HepG2 (cell line): Measurements from ENCODE around the gene PIGV. TPM values are rescaled to one million over a fixed set of nuclear protein-coding genes. Genes with fewer than 3 reads are reported as not detected.

ENCODE experiments used
- ERF ChIP-seq: IDR thresholded peaks from 2 replicates; pipeline ENCODE4 v1.6.1; 2018; ENCODE audit warnings: missing biosample characterization, missing genetic modification reagents
- FOXJ3 ChIP-seq: sonication (generic); formaldehyde crosslinking; IDR thresholded peaks from 2 replicates; pipeline ENCODE4 v1.4.0; 2020; ENCODE audit warnings: missing genetic modification reagents, mild to moderate bottlenecking, borderline replicate concordance
- HBP1 ChIP-seq: IDR thresholded peaks from 2 replicates; pipeline ENCODE4 v1.6.1; 2016; ENCODE audit warnings: low read depth, control low read depth
- JUND ChIP-seq: sonication (generic); formaldehyde crosslinking; IDR thresholded peaks from 2 replicates; pipeline ENCODE4 v1.8.0; 2022; ENCODE audit warnings: mild to moderate bottlenecking, missing genetic modification reagents
- KMT2A ChIP-seq: sonication (generic); formaldehyde crosslinking; IDR thresholded peaks from 2 replicates; pipeline ENCODE4 v1.4.0; 2020; ENCODE audit warnings: missing genetic modification reagents
- ONECUT2 ChIP-seq: sonication (generic); formaldehyde crosslinking; IDR thresholded peaks from 2 replicates; pipeline ENCODE4 v1.4.0; 2020; ENCODE audit warnings: missing genetic modification reagents
- PPARG ChIP-seq: conservative IDR thresholded peaks from 2 replicates; pipeline ENCODE4 v1.6.1; 2016; ENCODE audit warnings: missing biosample characterization, missing genetic modification reagents
- RAD21 ChIP-seq: fragments of 450-650 bp; formaldehyde crosslinking; IDR thresholded peaks from 2 replicates; pipeline ENCODE4 v1.5.0; 2020; ENCODE audit warnings: mild to moderate bottlenecking
- RARA ChIP-seq: IDR thresholded peaks from 2 replicates; pipeline ENCODE4 v1.6.1; 2016; ENCODE audit warnings: missing genetic modification reagents, missing compliant biosample characterization
- RXRA ChIP-seq: sonication (generic); formaldehyde crosslinking; IDR thresholded peaks from 2 replicates; pipeline ENCODE4 v1.5.1; 2020; ENCODE audit warnings: missing genetic modification reagents
- ZFY ChIP-seq: sonication (generic); formaldehyde crosslinking; IDR thresholded peaks from 2 replicates; pipeline ENCODE4 v1.4.0; 2020; ENCODE audit warnings: missing genetic modification reagents
- ZNF33A ChIP-seq: sonication (generic); formaldehyde crosslinking; IDR thresholded peaks from 2 replicates; pipeline ENCODE4 v1.5.1; 2020; ENCODE audit warnings: missing genetic modification reagents, mild to moderate bottlenecking, moderate library complexity, borderline replicate concordance
- ZNF563 ChIP-seq: sonication (generic); formaldehyde crosslinking; IDR thresholded peaks from 2 replicates; pipeline ENCODE4 v1.8.0; 2022; ENCODE audit warnings: mild to moderate bottlenecking, moderate library complexity, missing genetic modification reagents
- polyA plus RNA-seq, 8 experiments: library from polyadenylated mRNA; depleted of rRNA in 3 of 8; stranded (reverse) in 7 of 8; unstranded in 1 of 8; fragments of >200 nt; fragmentation: Illumina TruSeq in 4 of 8; extraction: Trizol in 4 of 8; gene quantifications; 2 replicates each; pipeline versions ENCODE4 v1.2.1 to v1.2.3, GENCODE V29; 2011 to 2016; ENCODE audit warnings: low read depth in 4 of 8, missing spikeins in 1 of 8, mixed read lengths in 1 of 8; ENCODE audit not compliant: insufficient read depth in 1 of 8
- total RNA-seq, 5 experiments: library from RNA; depleted of rRNA; stranded (reverse); fragments of >200 nt; fragmentation: Illumina TruSeq; extraction: Trizol; gene quantifications; 2 replicates each; pipeline ENCODE4 v1.2.3, GENCODE V29; 2016; ENCODE audit warnings: low read depth in 1 of 5
- TF ChIP-seq, protein P1 (sequence below), 2 experiments: fragments of 450-650 bp in 1 of 2; sonication (generic) in 1 of 2; formaldehyde crosslinking in 1 of 2; IDR thresholded peaks; 2 replicates each; pipeline versions ENCODE4 v1.6.1 to v1.8.0; 2016 to 2022; ENCODE audit warnings: antibody characterized with exemption in 1 of 2, mild to moderate bottlenecking in 1 of 2, missing genetic modification reagents in 1 of 2
- TF ChIP-seq, protein P2 (sequence below): sonication (generic); formaldehyde crosslinking; IDR thresholded peaks from 2 replicates; pipeline ENCODE4 v1.4.0; 2020; ENCODE audit warnings: missing genetic modification reagents
- TF ChIP-seq, protein P3 (sequence below): sonication (generic); formaldehyde crosslinking; IDR thresholded peaks from 2 replicates; pipeline ENCODE4 v1.5.1; 2020; ENCODE audit warnings: mild to moderate bottlenecking, missing genetic modification reagents, moderate library complexity

PIGV gene
- total and polyA plus RNA-seq, 2 of the 13 experiments (the other 11 are each of a cell fraction or from before 2014, with no cell fraction given): 13.5 to 22.7 TPM

- TF ChIP-seq, protein P1, sequence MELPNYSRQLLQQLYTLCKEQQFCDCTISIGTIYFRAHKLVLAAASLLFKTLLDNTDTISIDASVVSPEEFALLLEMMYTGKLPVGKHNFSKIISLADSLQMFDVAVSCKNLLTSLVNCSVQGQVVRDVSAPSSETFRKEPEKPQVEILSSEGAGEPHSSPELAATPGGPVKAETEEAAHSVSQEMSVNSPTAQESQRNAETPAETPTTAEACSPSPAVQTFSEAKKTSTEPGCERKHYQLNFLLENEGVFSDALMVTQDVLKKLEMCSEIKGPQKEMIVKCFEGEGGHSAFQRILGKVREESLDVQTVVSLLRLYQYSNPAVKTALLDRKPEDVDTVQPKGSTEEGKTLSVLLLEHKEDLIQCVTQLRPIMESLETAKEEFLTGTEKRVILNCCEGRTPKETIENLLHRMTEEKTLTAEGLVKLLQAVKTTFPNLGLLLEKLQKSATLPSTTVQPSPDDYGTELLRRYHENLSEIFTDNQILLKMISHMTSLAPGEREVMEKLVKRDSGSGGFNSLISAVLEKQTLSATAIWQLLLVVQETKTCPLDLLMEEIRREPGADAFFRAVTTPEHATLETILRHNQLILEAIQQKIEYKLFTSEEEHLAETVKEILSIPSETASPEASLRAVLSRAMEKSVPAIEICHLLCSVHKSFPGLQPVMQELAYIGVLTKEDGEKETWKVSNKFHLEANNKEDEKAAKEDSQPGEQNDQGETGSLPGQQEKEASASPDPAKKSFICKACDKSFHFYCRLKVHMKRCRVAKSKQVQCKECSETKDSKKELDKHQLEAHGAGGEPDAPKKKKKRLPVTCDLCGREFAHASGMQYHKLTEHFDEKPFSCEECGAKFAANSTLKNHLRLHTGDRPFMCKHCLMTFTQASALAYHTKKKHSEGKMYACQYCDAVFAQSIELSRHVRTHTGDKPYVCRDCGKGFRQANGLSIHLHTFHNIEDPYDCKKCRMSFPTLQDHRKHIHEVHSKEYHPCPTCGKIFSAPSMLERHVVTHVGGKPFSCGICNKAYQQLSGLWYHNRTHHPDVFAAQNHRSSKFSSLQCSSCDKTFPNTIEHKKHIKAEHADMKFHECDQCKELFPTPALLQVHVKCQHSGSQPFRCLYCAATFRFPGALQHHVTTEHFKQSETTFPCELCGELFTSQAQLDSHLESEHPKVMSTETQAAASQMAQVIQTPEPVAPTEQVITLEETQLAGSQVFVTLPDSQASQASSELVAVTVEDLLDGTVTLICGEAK (IDR thresholded peaks at IDR 0.05): no peak
- TF ChIP-seq, protein P1 (CRISPR knock-in tag; IDR thresholded peaks at IDR 0.05): no peak
- peak; percentile 49; the same call in 1 of the 2 replicates for TF ChIP-seq ERF (CRISPR knock-in tag)
- TF ChIP-seq KMT2A (CRISPR knock-in tag): no peak
- no peak for TF ChIP-seq PPARG
- TF ChIP-seq JUND: peak; percentile 73; the same call in 1 of the 2 replicates
- TF ChIP-seq, protein P2, sequence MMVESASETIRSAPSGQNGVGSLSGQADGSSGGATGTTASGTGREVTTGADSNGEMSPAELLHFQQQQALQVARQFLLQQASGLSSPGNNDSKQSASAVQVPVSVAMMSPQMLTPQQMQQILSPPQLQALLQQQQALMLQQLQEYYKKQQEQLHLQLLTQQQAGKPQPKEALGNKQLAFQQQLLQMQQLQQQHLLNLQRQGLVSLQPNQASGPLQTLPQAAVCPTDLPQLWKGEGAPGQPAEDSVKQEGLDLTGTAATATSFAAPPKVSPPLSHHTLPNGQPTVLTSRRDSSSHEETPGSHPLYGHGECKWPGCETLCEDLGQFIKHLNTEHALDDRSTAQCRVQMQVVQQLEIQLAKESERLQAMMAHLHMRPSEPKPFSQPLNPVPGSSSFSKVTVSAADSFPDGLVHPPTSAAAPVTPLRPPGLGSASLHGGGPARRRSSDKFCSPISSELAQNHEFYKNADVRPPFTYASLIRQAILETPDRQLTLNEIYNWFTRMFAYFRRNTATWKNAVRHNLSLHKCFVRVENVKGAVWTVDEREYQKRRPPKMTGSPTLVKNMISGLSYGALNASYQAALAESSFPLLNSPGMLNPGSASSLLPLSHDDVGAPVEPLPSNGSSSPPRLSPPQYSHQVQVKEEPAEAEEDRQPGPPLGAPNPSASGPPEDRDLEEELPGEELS (CRISPR knock-in tag): peak; percentile 49; the same call in 1 of the 2 replicates
- no peak for TF ChIP-seq RAD21 (CRISPR knock-in tag)
- no peak for TF ChIP-seq ZFY (CRISPR knock-in tag)
- peak; percentile 71; the same call in 1 of the 2 replicates for TF ChIP-seq HBP1 (CRISPR knock-in tag)
- peak; percentile 100 for TF ChIP-seq RARA (CRISPR knock-in tag)
- TF ChIP-seq ZNF33A: no peak
- TF ChIP-seq FOXJ3 (CRISPR knock-in tag): no peak
- no peak for TF ChIP-seq ONECUT2 (CRISPR knock-in tag)
- no peak for TF ChIP-seq ZNF563 (CRISPR knock-in tag)
- TF ChIP-seq RXRA (CRISPR knock-in tag): peak; percentile 93; the same call in 1 of the 2 replicates
- TF ChIP-seq, protein P3, sequence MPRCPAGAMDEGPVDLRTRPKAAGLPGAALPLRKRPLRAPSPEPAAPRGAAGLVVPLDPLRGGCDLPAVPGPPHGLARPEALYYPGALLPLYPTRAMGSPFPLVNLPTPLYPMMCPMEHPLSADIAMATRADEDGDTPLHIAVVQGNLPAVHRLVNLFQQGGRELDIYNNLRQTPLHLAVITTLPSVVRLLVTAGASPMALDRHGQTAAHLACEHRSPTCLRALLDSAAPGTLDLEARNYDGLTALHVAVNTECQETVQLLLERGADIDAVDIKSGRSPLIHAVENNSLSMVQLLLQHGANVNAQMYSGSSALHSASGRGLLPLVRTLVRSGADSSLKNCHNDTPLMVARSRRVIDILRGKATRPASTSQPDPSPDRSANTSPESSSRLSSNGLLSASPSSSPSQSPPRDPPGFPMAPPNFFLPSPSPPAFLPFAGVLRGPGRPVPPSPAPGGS (CRISPR knock-in tag): no peak
Measured at GRCh38 chr1:26771643-26772321, 16.0 kb upstream of the PIGV start (continued).
